ENCODE measurements around the gene GALNT9.
"Not testable (repeated sequence)": the region's sequence is repeated elsewhere in the genome, so short reads cannot be mapped to it uniquely, and the experiment has no call there.

The GALNT9 gene

GRCh38 chr12:132152953-132153352, 176.4 kb downstream of the GALNT9 start:
- no peak for FAIRE-seq

DNA sequence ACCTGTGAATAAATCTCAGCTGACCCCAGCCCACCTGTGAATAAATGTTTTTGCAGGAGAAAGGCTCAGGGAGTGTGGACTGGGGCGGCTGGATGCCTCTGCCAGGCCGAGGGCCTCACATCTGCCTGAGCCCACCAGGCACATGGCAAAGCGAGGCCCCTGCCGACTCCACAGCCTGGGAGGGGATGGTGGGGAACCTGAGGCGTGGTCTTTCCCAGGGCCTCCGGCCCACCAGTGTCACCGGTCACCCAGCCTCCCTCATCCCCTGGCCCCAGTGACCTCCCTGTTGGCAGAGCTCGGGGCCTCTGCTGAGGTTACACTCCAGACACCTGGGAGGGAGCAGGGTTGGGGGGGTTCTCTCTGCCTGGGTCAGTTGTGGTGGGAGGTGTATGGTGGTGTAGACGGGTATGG, 177.0 kb downstream of the GALNT9 start:
- FAIRE-seq: no peak

DNA sequence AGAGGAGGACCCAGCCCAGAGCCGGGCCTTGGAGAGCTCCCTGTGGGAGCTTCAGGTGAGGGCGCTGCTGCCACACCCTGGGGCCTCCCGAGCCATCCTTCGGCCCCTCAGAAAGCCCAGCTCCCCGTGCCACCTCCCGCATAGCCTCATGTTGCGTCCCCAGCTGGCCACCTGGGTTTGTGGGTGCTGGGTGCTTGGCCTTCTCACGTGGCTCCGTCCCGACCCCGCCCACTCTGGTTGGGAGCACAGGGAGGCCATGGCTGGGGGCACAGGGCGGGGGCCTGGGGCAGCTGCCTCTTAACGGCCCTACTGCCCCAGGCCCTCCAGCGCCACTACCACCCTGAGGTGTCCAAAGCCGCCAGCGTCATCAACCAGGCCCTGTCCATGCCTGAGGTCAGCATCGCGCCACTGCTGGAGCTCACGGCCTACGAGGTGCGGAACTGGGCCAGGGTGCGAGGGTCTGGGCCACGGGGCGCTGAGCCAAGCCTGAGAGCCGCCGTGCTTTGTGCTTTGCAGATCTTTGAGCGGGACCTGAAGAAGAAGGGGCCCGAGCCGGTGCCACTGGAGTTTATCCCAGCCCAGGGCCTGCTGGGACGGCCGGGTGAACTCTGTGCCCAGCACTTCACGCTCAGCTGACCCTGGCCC, 177.5 kb downstream of the GALNT9 start:
- no peak for FAIRE-seq

- no peak for FAIRE-seq
These were observed 178.1 kb downstream of the GALNT9 start for GRCh38 chr12:132151145-132151765.

DNA sequence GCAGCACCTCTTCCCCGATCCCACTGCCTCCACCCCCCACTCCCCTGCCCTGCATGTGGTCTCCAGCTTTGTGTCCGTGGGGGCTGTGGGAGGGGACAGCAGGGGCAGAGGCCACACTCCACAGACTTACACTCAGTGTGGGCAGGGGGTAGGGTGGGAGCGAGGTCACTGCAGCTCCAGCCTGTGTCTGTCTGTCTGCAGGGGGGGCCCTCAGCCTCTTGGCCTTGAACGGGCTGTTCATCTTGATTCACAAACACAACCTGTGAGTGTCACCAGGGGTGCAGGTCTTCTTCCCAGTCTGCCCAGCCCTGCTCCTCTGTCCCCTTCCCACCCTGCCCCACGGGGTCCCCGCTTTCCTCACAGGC, 178.6 kb downstream of the GALNT9 start:
- no peak for FAIRE-seq

DNA sequence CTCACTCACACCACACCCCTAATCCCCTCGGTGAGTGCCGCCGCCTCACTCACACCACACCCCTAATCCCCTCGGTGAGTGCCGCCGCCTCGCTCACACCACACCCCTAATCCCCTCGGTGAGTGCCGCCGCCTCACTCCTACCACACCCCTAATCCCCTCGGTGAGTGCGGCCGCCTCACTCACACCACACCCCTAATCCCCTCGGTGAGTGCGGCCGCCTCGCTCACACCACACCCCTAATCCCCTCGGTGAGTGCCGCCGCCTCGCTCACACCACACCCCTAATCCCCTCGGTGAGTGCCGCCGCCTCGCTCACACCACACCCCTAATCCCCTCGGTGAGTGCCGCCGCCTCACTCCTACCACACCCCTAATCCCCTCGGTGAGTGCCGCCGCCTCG, 179.9 kb downstream of the GALNT9 start:
- not testable (repeated sequence) for FAIRE-seq

DNA sequence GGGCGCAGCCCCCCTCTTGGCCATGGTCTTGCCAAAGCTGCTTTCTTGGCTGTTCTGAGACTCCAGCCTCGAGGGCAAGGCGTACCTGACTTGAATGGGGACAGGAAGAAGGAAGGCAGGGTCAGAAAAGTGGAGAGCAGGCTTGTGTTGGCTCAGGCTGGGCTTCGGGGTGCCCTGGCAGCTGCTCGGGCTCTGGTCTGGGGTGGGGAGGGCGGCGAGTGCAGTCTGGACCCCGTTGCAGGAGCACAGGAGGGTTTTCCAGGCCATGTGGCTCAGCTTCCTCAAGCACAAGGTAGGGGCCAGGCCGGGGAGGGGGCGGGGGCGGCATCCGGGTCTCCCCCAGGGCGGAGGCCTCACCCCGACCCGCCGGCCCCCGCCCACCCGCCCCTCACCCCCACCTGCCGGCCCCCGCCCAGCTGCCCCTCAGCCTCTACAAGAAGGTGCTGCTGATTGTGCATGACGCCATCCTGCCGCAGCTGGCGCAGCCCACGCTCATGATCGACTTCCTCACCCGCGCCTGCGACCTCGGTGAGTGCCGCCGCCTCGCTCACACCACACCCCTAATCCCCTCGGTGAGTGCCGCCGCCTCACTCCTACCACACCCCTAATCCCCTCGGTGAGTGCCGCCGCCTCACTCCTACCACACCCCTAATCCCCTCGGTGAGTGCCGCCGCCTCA, 180.9 kb downstream of the GALNT9 start:
- FAIRE-seq: no peak

DNA sequence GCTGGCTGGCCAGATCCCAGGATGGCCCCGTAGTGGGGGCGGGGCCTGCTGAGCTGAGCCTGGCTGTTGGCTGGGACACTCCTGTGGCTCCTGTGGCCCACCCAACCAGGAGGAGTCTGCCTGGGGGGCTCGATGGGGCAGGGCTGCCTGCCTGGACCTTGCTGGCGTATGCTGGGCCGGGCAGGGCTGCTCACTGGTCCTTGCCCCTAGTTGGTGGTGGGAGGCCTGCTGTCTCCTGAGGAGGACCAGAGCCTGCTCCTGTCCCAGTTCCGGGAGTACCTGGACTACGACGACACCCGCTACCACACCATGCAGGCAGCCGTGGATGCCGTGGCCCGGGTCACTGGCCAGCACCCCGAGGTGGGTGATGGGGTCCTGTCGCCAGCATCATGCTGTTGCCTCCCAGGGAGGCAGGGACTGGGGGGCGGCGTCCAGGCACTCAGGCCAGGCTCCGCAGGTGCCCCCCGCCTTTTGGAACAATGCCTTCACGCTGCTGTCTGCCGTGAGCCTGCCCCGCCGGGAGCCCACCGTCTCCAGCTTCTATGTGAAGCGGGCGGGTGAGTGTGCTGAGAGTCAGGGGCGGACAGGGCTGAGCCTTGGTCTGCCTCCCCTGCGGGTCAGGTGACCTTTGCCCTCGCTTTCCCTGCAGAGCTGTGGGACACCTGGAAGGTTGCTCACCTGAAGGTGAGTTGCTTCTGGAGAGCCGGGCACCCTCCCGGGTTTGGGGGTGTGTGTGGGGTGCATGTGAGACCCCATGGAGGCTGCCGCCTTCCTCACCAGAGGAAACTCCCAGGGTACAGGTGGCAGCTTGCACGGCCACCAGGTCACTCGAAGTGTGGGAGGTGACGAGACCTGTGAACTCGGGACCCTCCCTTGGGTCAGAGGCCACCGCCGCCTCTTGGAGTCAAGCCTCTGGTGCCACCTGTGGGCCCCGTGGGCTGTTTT, 181.7 kb downstream of the GALNT9 start:
- no peak for FAIRE-seq

GRCh38 chr12:132146772-132147422, 182.5 kb downstream of the GALNT9 start:
- FAIRE-seq: no peak
